ENCODE measurements around the gene RARS1. TPM values are rescaled to one million over a fixed set of nuclear protein-coding genes. Genes with fewer than 3 reads are reported as not detected.

RARS1 gene
- total RNA-seq, 1 donor from 2014 or later, result 24.5 TPM

- H3K27ac ChIP-seq, result no peak overlapping the region
- no peak for DNase-seq (ENCODE audit: low spot score in 2 of 2)
- TF ChIP-seq CTCF (IDR thresholded peaks at IDR 0.05), result no peak
These were observed 14.5 kb upstream of the RARS1 start for GRCh38 chr5:168471785-168472184.

GRCh38 chr5:168472329-168472728 is 13.9 kb upstream of the RARS1 start:
- no peak for DNase-seq (ENCODE audit: low spot score in 2 of 2)
- H3K27me3 ChIP-seq, result no peaks in the 10 kb centered on the region
- no peak overlapping the region for H3K4me3 ChIP-seq
- no peaks in the 10 kb centered on the region for H3K36me3 ChIP-seq
- no peak for TF ChIP-seq CTCF (IDR thresholded peaks at IDR 0.05)
- intact Hi-C loops (cut with DNase I), result no loop called here
- H3K9me3 ChIP-seq, result no peaks in the 10 kb centered on the region
- no peaks in the 10 kb centered on the region for H3K4me1 ChIP-seq
- no peak overlapping the region for H3K27ac ChIP-seq

More at GRCh38 chr5:168471785-168472184, 14.5 kb upstream of the RARS1 start:
- Histone ChIP-seq H3K4me1 (no peaks in the 10 kb centered on the region), H3K9me3 (no peaks in the 10 kb centered on the region), H3K27me3 (no peaks in the 10 kb centered on the region), H3K4me3 (no peak overlapping the region), H3K36me3 (no peaks in the 10 kb centered on the region)
- intact Hi-C loops (cut with DNase I), result no loop called here

- Histone ChIP-seq H3K9me3 (no peaks in the 10 kb centered on the region), H3K4me1 (no peaks in the 10 kb centered on the region), H3K36me3 (no peaks in the 10 kb centered on the region), H3K27me3 (no peaks in the 10 kb centered on the region), H3K27ac (no peak overlapping the region), H3K4me3 (no peak overlapping the region)
- TF ChIP-seq CTCF (IDR thresholded peaks at IDR 0.05), result no peak
- intact Hi-C loops (cut with DNase I), result no loop called here
- no peak for DNase-seq (ENCODE audit: low spot score in 2 of 2)
These were observed 12.0 kb upstream of the RARS1 start for GRCh38 chr5:168474319-168474718.

- intact Hi-C loops (cut with DNase I), result no loop called here
These were observed 9.2 kb upstream of the RARS1 start for GRCh38 chr5:168477060-168477459.

GRCh38 chr5:168479166-168479565 is 7.1 kb upstream of the RARS1 start:
- no peaks in the 10 kb centered on the region for H3K4me1 ChIP-seq
- no peak for TF ChIP-seq CTCF (IDR thresholded peaks at IDR 0.05)

More at GRCh38 chr5:168477060-168477459, 9.2 kb upstream of the RARS1 start:
- H3K36me3 ChIP-seq, result no peaks in the 10 kb centered on the region
- DNase-seq (ENCODE audit: low spot score in 2 of 2), result no peak
- no peaks in the 10 kb centered on the region for H3K27me3 ChIP-seq
- TF ChIP-seq CTCF (IDR thresholded peaks at IDR 0.05), result no peak
- no peak overlapping the region for H3K4me3 ChIP-seq
- H3K27ac ChIP-seq, result no peak overlapping the region
- H3K4me1 ChIP-seq, result no peaks in the 10 kb centered on the region
- H3K9me3 ChIP-seq, result no peaks in the 10 kb centered on the region

GRCh38 chr5:168480601-168481000 is 5.7 kb upstream of the RARS1 start:
- no peaks in the 10 kb centered on the region for H3K36me3 ChIP-seq
- no peak overlapping the region for H3K27ac ChIP-seq
- H3K4me1 ChIP-seq, result no peaks in the 10 kb centered on the region
- H3K27me3 ChIP-seq, result no peaks in the 10 kb centered on the region
- intact Hi-C loops (cut with DNase I), result loop anchor here (10.0 kb wide), 1 partner anchor 824 kb away; the partner anchor contains the start of gene SLIT3
- no peak overlapping the region for H3K4me3 ChIP-seq
- TF ChIP-seq CTCF (IDR thresholded peaks at IDR 0.05), result no peak
- no peaks in the 10 kb centered on the region for H3K9me3 ChIP-seq
- no peak for DNase-seq (ENCODE audit: low spot score in 2 of 2)

More at GRCh38 chr5:168479166-168479565, 7.1 kb upstream of the RARS1 start:
- DNase-seq (ENCODE audit: low spot score in 2 of 2), result no peak
- Histone ChIP-seq H3K36me3 (no peaks in the 10 kb centered on the region), H3K4me3 (no peak overlapping the region), H3K27me3 (no peaks in the 10 kb centered on the region), H3K9me3 (no peaks in the 10 kb centered on the region), H3K27ac (no peak overlapping the region)
- intact Hi-C loops (cut with DNase I), result no loop called here

Measured in ascending aorta (tissue), 2 donors.